AG10803 (cell line): Measurements from ENCODE around the gene SAPCD2.
A peak's percentile ranks its signal among the peaks of the same experiment; 100 is the strongest.

ENCODE experiments used
- DNase-seq: peaks from one replicate; pipeline ENCODE4 v3.0.0; 2010; ENCODE audit warnings: low read depth
- H3K4me3 ChIP-seq: 2 replicates; pipeline ENCODE4 v1.5.1; 2011; ENCODE audit warnings: mild to moderate bottlenecking, low read length, control low read depth
- TF ChIP-seq, protein P1 (sequence below): conservative IDR thresholded peaks from 2 replicates; pipeline ENCODE4 v1.5.1; 2011; ENCODE audit warnings: mild to moderate bottlenecking, low read length, control low read depth, inconsistent platforms

The SAPCD2 gene

DNA sequence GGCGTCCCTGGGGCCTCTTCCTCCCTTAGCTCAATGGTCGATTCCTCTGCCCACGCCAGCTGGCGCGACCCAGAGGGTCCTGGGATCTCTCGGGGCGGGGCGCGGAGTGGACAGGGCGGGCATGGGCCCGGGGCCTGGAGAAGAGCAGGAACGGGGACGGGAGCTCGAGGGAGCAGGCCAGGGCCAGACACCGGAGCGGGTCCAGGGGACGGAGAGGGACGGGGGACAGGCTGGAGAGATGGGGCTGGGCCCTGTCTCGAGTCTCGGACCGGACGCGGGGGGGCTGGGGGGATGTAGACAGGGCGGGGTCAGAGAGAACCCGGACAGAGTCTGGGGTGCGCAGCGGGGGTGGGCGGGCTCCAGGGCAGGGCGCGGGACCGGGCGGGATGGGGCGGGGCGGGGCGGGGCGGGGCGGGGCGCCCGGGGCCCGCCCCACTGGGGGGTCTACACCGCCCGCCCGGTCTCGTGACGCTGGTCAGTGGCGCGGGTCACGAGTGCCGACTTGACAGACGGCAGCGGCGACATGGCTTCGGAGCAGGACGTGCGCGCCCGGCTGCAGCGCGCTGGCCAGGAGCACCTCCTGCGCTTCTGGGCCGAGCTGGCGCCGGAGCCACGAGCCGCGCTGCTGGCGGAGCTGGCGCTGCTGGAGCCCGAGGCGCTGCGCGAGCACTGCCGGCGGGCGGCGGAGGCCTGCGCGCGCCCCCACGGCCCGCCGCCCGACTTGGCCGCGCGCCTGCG, 6.8 kb upstream of the SAPCD2 start, which contains the start of gene UAP1L1:
TSS of gene UAP1L1 (plus strand) at position 508 of the 738 bp plus-strand sequence. CDS start at position 524, 16 bp downstream.
- peak within 1 kb of the TSS; percentile 68 for H3K4me3 ChIP-seq

DNA sequence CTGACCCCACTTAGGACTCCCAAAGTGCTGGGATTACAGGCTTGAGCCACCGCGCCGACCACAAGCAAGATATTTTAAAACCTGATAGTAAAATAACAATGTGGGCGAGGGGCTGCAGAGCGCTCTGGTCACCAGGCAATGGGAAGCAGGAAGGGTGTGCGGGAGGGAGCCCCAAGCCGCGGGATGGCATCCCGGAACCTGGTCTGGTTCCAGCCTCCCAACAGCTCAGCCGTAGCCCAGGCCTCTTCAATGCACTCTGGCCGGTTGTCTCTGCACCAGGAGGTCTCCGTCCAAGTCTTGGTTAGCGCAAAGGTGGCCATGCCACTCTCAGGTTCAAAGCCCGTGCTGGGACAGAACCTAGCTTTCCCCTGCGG, 6.3 kb upstream of the SAPCD2 start:
- TF ChIP-seq, protein P1, sequence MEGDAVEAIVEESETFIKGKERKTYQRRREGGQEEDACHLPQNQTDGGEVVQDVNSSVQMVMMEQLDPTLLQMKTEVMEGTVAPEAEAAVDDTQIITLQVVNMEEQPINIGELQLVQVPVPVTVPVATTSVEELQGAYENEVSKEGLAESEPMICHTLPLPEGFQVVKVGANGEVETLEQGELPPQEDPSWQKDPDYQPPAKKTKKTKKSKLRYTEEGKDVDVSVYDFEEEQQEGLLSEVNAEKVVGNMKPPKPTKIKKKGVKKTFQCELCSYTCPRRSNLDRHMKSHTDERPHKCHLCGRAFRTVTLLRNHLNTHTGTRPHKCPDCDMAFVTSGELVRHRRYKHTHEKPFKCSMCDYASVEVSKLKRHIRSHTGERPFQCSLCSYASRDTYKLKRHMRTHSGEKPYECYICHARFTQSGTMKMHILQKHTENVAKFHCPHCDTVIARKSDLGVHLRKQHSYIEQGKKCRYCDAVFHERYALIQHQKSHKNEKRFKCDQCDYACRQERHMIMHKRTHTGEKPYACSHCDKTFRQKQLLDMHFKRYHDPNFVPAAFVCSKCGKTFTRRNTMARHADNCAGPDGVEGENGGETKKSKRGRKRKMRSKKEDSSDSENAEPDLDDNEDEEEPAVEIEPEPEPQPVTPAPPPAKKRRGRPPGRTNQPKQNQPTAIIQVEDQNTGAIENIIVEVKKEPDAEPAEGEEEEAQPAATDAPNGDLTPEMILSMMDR = no peak
- peak overlapping the region; percentile 52 for H3K4me3 ChIP-seq
- DNase-seq = no peak

More for the DNA sequence above, 6.8 kb upstream of the SAPCD2 start, which contains the start of gene UAP1L1:
- DNase-seq = peak; percentile 60
- TF ChIP-seq, protein P1 = no peak

DNA sequence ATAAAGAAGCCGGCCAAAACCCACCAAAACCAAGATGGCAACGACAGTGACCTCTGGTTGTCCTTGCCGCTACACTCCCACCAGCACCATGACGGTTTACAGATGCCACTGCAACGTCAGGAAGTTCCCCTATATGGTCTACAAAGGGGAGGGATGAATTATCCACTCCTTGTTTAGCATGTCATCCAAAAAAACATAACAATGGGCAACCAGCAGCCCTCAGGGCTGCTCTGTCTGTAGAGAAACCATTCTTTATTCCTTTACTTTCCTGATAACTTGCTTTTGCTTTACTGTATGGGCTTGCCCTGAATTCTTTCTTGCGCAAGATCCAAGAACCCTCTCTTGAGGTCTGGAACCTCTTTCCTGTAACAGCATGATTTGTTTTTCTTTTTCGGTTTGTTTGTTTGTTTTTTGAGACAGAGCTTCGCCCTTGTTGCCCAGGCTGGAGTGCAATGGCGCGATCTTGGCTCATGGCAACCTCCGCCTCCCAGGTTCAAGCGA, 5.0 kb upstream of the SAPCD2 start:
- TF ChIP-seq, protein P1 = no peak
- no peak overlapping the region for H3K4me3 ChIP-seq
- DNase-seq = no peak

DNA sequence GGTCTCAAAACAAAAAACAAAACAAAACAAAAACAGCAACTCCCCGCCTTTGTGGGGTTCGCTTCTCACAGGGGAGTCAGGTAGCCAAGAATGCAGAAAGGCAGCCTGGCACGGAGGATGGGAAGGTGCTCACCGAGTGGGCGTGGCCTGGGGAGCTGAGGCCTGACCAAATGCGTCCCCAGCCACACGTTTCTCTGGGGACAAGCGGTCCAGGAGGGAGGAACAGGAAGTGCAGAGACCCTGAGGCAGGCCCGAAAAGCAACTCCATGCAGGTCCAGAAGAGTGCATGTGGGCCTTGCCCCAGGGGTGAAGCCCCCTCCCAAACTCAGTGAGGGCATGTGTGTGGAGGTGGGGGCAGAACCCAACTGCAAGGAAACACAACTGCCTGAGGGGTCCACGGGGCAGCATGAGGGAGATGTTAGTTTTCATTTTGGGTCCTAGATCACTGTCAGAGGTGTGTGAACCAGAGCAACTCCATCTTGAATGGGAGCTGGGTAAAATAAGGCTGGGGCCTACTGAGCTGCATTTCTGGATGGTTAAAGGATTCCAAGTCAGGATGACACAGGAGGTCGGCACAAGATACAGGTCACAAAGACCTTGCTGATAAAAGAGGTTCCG, 4.4 kb upstream of the SAPCD2 start:
- TF ChIP-seq, protein P1 = no peak
- H3K4me3 ChIP-seq = no peak overlapping the region
- DNase-seq = no peak

DNA sequence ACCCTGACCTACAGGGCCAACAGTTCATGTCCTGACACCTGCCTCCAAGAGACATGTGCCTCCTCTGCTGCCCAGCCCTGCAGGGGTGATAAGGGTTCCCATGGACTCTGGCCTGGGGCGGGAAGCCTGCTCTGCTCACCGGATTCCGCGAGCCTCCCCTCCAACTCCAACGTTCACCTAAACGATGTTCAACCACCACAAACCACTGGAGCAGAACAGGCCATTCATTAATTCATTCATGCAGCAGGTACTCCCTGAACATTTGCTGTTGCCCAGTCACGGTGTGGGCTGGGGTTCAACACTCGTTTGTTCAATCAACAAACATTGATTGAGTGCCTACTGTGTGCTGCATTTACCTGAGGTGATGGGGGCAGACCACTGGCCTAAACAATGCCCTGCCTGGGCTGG, 3.6 kb upstream of the SAPCD2 start:
- no peak overlapping the region for H3K4me3 ChIP-seq
- TF ChIP-seq, protein P1 = no peak
- no peak for DNase-seq

DNA sequence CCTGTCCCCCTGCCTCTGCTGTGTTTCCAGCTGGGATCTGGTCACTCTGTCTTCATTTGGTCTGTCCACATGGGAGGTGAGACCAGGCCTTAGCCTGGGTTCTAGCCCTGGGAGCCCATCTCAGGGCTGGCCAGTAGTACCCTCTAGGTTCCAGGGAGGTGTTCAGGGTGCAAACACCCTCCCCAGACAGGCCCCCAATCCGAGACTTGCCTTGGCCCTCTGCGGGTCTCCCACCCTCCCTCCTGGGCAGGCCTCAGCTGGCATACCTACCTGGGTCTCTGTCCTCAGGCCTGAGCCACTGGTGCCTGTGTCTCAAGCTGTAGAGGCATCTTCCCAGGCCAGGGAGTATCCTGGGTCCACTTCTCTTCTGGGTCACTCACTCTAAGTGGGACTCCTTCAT, 925 bp upstream of the SAPCD2 start:
- TF ChIP-seq, protein P1 = no peak
- DNase-seq = no peak
- no peak overlapping the region for H3K4me3 ChIP-seq

DNA sequence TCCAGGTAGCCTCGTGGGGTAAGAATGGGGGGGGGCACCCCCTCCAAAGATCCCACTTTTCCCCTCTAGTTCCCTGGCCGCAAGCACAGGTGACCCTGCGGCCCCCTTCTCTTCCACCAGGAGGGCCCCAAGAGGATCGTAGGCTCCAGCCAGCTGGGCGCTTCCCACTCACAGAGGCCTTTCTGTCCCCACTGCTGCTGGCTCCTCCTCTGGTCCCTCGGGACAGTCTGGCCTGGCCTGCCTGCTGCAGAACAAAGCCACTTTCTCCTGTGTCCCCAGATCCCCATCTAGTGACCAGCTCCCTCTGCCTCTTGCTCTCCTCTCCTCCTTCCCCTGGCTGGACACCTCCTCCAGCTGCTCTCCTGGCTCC, 534 bp upstream of the SAPCD2 start:
- TF ChIP-seq, protein P1 = no peak
- no peak for DNase-seq
- H3K4me3 ChIP-seq = peak overlapping the region; percentile 44
